ENCODE data around the gene ATP6V0E1. TPM values are rescaled to one million over a fixed set of nuclear protein-coding genes. Genes with fewer than 3 reads are reported as not detected.
"Not testable (repeated sequence)": the region's sequence is repeated elsewhere in the genome, so short reads cannot be mapped to it uniquely, and the experiment has no call there.

The ATP6V0E1 gene
- total RNA-seq, 4 donors from 2014 or later, result 170 to 254 (median 198) TPM

GRCh38 chr5:173062141-173062540, 78.6 kb downstream of the ATP6V0E1 start:
- no peak overlapping the region for H3K4me3 ChIP-seq (replicated peaks in 1 of 3)
- WGBS, 2 donors, result 86 to 88% methylated on average over 4 of the region's 4 CpGs
- intact Hi-C loops (cut with DNase I), result no loop called here
- no peak for DNase-seq
- no peaks in the 10 kb centered on the region for H3K36me3 ChIP-seq
- TF ChIP-seq CTCF (IDR thresholded peaks at IDR 0.05) (no peak), POLR2A (IDR thresholded peaks at IDR 0.05) (no peak)
- no peak overlapping the region for H3K27ac ChIP-seq
- no peaks in the 10 kb centered on the region for H3K27me3 ChIP-seq
- peaks cover 11 to 23% of the 10 kb centered on the region in 2 donors for H3K4me1 ChIP-seq
- H3K9me3 ChIP-seq, result no peaks in the 10 kb centered on the region

- H3K9me3 ChIP-seq, result no peaks in the 10 kb centered on the region
- no peaks in the 10 kb centered on the region for H3K27me3 ChIP-seq
- intact Hi-C loops (cut with DNase I), result no loop called here
- peaks cover 0 to 20% of the 10 kb centered on the region in 2 donors for H3K4me1 ChIP-seq
- no peak overlapping the region for H3K4me3 ChIP-seq (replicated peaks in 1 of 3)
- no peak for DNase-seq
- no peak for TF ChIP-seq CTCF (IDR thresholded peaks at IDR 0.05)
- TF ChIP-seq POLR2A (IDR thresholded peaks at IDR 0.05), result no peak
- H3K36me3 ChIP-seq, result no peaks in the 10 kb centered on the region
- no peak overlapping the region for H3K27ac ChIP-seq
These were observed 81.6 kb downstream of the ATP6V0E1 start for GRCh38 chr5:173065155-173065554.

GRCh38 chr5:173069671-173070070, 86.1 kb downstream of the ATP6V0E1 start:
- Histone ChIP-seq H3K9me3 (no peaks in the 10 kb centered on the region), H3K36me3 (no peaks in the 10 kb centered on the region), H3K27me3 (no peaks in the 10 kb centered on the region), H3K4me1 (peaks cover 2 to 16% of the 10 kb centered on the region in 2 donors), H3K4me3 (replicated peaks in 1 of 3) (no peak overlapping the region), H3K27ac (no peak overlapping the region)
- intact Hi-C loops (cut with DNase I), result no loop called here
- 84 to 89% methylated on average over 7 of the region's 7 CpGs for WGBS, 2 donors
- TF ChIP-seq CTCF (IDR thresholded peaks at IDR 0.05) (no peak), POLR2A (IDR thresholded peaks at IDR 0.05) (no peak)
- no peak for DNase-seq

- TF ChIP-seq CTCF (IDR thresholded peaks at IDR 0.05) (no peak), POLR2A (IDR thresholded peaks at IDR 0.05) (no peak)
These were observed 91.7 kb downstream of the ATP6V0E1 start for GRCh38 chr5:173075137-173075843.

GRCh38 chr5:173075970-173076369, 92.4 kb downstream of the ATP6V0E1 start:
- no peak for TF ChIP-seq POLR2A (IDR thresholded peaks at IDR 0.05)
- TF ChIP-seq CTCF (IDR thresholded peaks at IDR 0.05), result no peak

More at GRCh38 chr5:173075137-173075843, 91.7 kb downstream of the ATP6V0E1 start:
- no peaks in the 10 kb centered on the region for H3K9me3 ChIP-seq
- intact Hi-C loops (cut with DNase I), result no loop called here
- H3K27ac ChIP-seq, result peak overlapping the region; percentile 43 to 71 (median 49)
- no peak overlapping the region for H3K4me3 ChIP-seq (replicated peaks in 1 of 3)
- 58% methylated on average over 5 of the region's 5 CpGs for WGBS, 2 donors
- no peaks in the 10 kb centered on the region for H3K27me3 ChIP-seq
- no peak for DNase-seq
- peaks cover 33 to 36% of the 10 kb centered on the region in 2 donors for H3K4me1 ChIP-seq
- no peaks in the 10 kb centered on the region for H3K36me3 ChIP-seq

GRCh38 chr5:173076471-173076870, 92.9 kb downstream of the ATP6V0E1 start:
- H3K9me3 ChIP-seq; H3K27me3 ChIP-seq; intact Hi-C loops (cut with DNase I); H3K36me3 ChIP-seq; H3K4me3 ChIP-seq (replicated peaks in 1 of 3): not testable (repeated sequence)
- DNase-seq, result peak; percentile 51 to 61
- 55 to 68% methylated on average over 4 of the region's 4 CpGs for WGBS, 2 donors
- Histone ChIP-seq H3K27ac (peak overlapping the region; percentile 32 to 76 (median 73)), H3K4me1 (peaks cover 33 to 36% of the 10 kb centered on the region in 2 donors)

More at GRCh38 chr5:173075970-173076369, 92.4 kb downstream of the ATP6V0E1 start:
- DNase-seq, result no peak
- Histone ChIP-seq H3K9me3 (no peaks in the 10 kb centered on the region), H3K27ac (peak overlapping the region in 2 of 3 donors; percentile 43 to 76), H3K27me3 (no peaks in the 10 kb centered on the region), H3K4me1 (peaks cover 33 to 36% of the 10 kb centered on the region in 2 donors), H3K4me3 (replicated peaks in 1 of 3) (no peak overlapping the region), H3K36me3 (no peaks in the 10 kb centered on the region)
- intact Hi-C loops (cut with DNase I), result no loop called here
- WGBS, 2 donors, result 93 to 95% methylated on average over 5 of the region's 5 CpGs
